Adipocyte (in vitro differentiated cells): Measurements from ENCODE around the gene ACBD6.

Experiments
- DNase-seq: peaks from one replicate; pipeline ENCODE4 v3.0.0-alpha.2; 2015; ENCODE audit warnings: low read depth
- H3K27me3 ChIP-seq: replicated peaks from 2 replicates; pipeline ENCODE4 v1.7.0; 2013; ENCODE audit warnings: mild to moderate bottlenecking, low read length, moderate library complexity; ENCODE audit not compliant: control insufficient read depth, insufficient read depth
- H3K36me3 ChIP-seq: 2 replicates; pipeline ENCODE4 v1.7.0; 2013; ENCODE audit warnings: low read length, mild to moderate bottlenecking, moderate library complexity; ENCODE audit not compliant: control insufficient read depth, insufficient read depth, severe bottlenecking
- H3K4me1 ChIP-seq: 2 replicates; pipeline ENCODE4 v1.7.0; 2013; ENCODE audit warnings: mild to moderate bottlenecking, low read length, moderate library complexity; ENCODE audit not compliant: control insufficient read depth, insufficient read depth
- H3K4me3 ChIP-seq: 2 replicates; pipeline ENCODE4 v1.7.0; 2013; ENCODE audit warnings: mild to moderate bottlenecking, low read length, moderate library complexity
- H3K9ac ChIP-seq: 2 replicates; pipeline ENCODE4 v1.7.0; 2013; ENCODE audit warnings: mild to moderate bottlenecking, low read length, moderate library complexity
- H3K9me3 ChIP-seq: 2 replicates; pipeline ENCODE4 v1.7.0; 2013; ENCODE audit warnings: mild to moderate bottlenecking, low read length, moderate library complexity; ENCODE audit not compliant: control insufficient read depth

The ACBD6 gene

GRCh38 chr1:180524160-180524914, 22.0 kb upstream of the ACBD6 start:
- Histone ChIP-seq H3K27me3 (no peaks in the 10 kb centered on the region), H3K36me3 (no peaks in the 10 kb centered on the region), H3K9ac (no peak overlapping the region), H3K4me3 (no peak overlapping the region), H3K9me3 (no peaks in the 10 kb centered on the region), H3K4me1 (peaks cover 4% of the 10 kb centered on the region)
- no peak for DNase-seq

DNA sequence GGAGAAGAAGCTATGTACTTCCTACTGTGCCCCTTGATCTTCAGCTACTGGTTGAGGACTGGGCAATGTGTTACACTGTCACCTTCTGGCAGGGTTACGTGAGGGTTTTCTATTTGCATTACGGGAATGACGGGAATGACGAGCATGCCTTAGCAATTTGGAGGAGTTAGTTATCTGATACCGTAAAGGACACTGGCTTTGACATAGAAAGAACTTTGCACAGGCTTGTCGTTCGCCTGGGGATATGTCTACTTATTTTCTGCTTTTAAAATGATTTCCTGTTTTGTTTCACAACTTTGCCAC, 19.8 kb upstream of the ACBD6 start:
- DNase-seq = no peak
- Histone ChIP-seq H3K4me1 (no peaks in the 10 kb centered on the region), H3K27me3 (no peaks in the 10 kb centered on the region), H3K36me3 (no peaks in the 10 kb centered on the region), H3K9me3 (no peaks in the 10 kb centered on the region), H3K4me3 (no peak overlapping the region), H3K9ac (no peak overlapping the region)

- Histone ChIP-seq H3K9ac (no peak overlapping the region), H3K27me3 (no peaks in the 10 kb centered on the region), H3K4me1 (peaks cover 3% of the 10 kb centered on the region), H3K36me3 (no peaks in the 10 kb centered on the region), H3K4me3 (no peak overlapping the region), H3K9me3 (no peaks in the 10 kb centered on the region)
- peak; percentile 43 for DNase-seq
Measured at GRCh38 chr1:180521474-180522212, 19.3 kb upstream of the ACBD6 start.

- no peak overlapping the region for H3K9ac ChIP-seq
- H3K27me3 ChIP-seq = no peaks in the 10 kb centered on the region
- peaks cover 11% of the 10 kb centered on the region for H3K4me1 ChIP-seq
- H3K4me3 ChIP-seq = no peak overlapping the region
- no peaks in the 10 kb centered on the region for H3K9me3 ChIP-seq
- no peak for DNase-seq
- H3K36me3 ChIP-seq = no peaks in the 10 kb centered on the region
Measured at GRCh38 chr1:180519846-180520245, 17.5 kb upstream of the ACBD6 start.

DNA sequence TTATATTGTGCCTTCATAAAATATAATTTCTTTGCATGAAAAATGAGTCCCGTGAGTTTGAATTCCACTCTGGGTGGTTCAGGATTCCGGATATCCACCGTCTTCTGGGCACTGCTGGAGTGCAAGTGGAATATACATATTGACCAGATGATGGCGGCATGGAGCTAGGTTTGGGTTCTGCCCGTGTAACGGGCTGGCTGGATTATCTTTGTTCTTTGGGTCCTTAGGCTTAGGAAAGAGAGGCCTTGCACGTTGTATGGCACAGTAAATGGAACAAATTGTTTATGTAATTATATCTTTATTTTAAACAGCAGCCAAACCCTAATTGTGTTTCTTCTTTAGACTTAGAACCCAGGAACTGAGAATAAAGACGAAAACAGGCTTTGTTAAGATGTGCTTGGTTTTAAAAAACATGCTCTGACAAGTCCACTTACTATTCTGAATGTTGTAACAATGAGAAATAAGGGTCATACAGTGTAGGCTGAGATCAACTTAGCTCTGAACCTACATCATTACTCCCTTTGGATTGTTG, 13.5 kb upstream of the ACBD6 start:
- peak; percentile 94 for DNase-seq
- Histone ChIP-seq H3K4me3 (no peak overlapping the region), H3K4me1 (peaks cover 11% of the 10 kb centered on the region), H3K9me3 (no peaks in the 10 kb centered on the region), H3K9ac (peak overlapping the region; percentile 75), H3K27me3 (no peaks in the 10 kb centered on the region), H3K36me3 (no peaks in the 10 kb centered on the region)

DNA sequence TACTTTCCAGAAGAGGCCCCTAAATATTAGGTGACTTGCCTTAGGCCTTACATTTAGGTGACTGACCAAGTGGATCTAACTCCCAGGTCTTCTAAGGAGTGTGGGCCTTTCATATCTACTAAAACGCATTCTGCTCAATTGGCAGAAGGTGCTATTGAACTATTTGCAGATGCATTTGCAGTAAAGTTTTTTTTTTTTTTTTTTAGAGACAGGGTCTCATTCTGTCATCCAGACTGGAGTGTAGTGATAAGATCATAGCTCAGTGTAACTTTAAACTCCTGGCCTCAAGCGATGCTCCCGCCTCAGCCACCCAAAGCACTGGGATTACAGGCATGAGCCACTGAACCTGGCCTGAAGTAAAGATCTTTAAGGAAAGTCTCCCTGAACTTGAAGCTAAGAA, 13.0 kb upstream of the ACBD6 start:
- DNase-seq = no peak
- no peak overlapping the region for H3K4me3 ChIP-seq
- H3K36me3 ChIP-seq = no peaks in the 10 kb centered on the region
- peaks cover 11% of the 10 kb centered on the region for H3K4me1 ChIP-seq
- peak overlapping the region; percentile 75 for H3K9ac ChIP-seq
- no peaks in the 10 kb centered on the region for H3K27me3 ChIP-seq
- H3K9me3 ChIP-seq = no peaks in the 10 kb centered on the region

DNA sequence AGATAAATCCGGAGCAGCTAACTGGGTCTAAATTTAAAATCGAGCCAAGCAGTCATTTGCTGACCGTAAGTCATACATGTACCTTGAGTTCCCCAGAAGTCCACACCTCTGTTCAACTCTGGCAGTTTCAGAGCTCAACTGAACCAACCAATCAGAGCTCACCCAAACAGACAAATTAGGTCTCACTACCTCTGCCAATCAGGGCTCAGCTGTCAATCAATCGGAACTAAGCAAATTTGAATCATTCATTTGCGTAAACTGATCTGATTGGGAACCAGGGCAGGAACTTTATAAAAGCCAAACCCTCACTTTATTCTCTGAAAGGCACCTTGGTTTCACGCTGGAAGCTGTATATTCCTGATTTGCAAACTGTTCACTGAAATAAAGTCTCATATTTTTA, 11.2 kb upstream of the ACBD6 start:
- H3K9me3 ChIP-seq = no peaks in the 10 kb centered on the region
- DNase-seq = no peak
- no peak overlapping the region for H3K9ac ChIP-seq
- peaks cover 11% of the 10 kb centered on the region for H3K4me1 ChIP-seq
- H3K27me3 ChIP-seq = no peaks in the 10 kb centered on the region
- H3K36me3 ChIP-seq = no peaks in the 10 kb centered on the region
- H3K4me3 ChIP-seq = no peak overlapping the region

GRCh38 chr1:180510882-180511281, 8.5 kb upstream of the ACBD6 start:
- DNase-seq = no peak
- no peak overlapping the region for H3K9ac ChIP-seq
- no peak overlapping the region for H3K4me3 ChIP-seq
- H3K4me1 ChIP-seq = peaks cover 5% of the 10 kb centered on the region
- no peaks in the 10 kb centered on the region for H3K27me3 ChIP-seq
- no peaks in the 10 kb centered on the region for H3K9me3 ChIP-seq
- no peaks in the 10 kb centered on the region for H3K36me3 ChIP-seq

- no peaks in the 10 kb centered on the region for H3K36me3 ChIP-seq
- H3K4me3 ChIP-seq = no peak overlapping the region
- H3K27me3 ChIP-seq = no peaks in the 10 kb centered on the region
- H3K4me1 ChIP-seq = peaks cover 6% of the 10 kb centered on the region
- no peak overlapping the region for H3K9ac ChIP-seq
- DNase-seq = no peak
- H3K9me3 ChIP-seq = no peaks in the 10 kb centered on the region
Measured at GRCh38 chr1:180508725-180509097, 6.3 kb upstream of the ACBD6 start.

DNA sequence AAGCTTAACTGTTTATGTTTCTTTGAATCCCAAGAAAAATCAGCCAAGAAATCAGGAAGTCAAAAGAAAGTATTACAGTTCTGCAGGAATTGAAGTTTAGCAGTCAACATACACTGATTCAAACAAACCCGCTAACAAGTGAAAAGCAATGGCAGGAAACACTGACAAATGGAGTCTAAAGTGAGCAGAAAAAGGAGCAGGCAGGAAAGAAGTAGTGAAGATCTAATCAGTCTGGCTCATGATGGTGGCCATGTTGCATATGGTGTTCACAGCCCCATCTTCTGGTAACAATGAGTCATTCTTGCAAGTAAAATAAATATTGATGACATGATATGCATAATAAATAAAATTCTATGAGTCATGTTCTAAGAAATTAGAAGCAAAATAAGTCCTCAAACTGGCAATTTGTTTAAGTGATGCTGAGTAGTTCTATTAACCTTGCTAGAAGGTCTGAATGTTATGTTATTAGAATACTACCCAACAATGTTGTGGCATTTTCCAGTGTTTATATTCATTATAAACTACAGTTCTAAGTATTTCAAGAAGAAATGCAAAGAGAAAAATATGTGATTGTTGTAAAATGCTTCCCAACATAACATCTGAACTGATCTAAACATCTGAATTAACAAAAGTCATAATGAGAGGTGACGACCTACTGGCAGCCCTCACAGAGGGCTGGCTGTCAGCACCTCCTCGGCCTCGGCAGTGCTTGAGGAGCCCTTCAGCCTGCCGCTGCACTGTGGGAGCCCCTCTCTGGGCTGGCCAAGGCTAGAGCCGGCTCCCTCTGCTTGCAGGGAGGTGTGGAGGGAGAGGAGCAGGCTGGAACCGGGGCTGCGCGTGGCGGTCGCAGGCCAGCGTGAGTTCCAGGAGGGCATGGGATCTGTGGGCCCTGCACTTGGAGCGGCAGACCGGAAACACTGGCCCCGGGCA, 5.7 kb upstream of the ACBD6 start:
- Histone ChIP-seq H3K4me1 (peaks cover 12% of the 10 kb centered on the region), H3K36me3 (no peaks in the 10 kb centered on the region), H3K9ac (no peak overlapping the region), H3K9me3 (no peaks in the 10 kb centered on the region), H3K27me3 (no peaks in the 10 kb centered on the region), H3K4me3 (no peak overlapping the region)
- peak; percentile 48 for DNase-seq

GRCh38 chr1:180505732-180506335, 3.5 kb upstream of the ACBD6 start:
- no peaks in the 10 kb centered on the region for H3K36me3 ChIP-seq
- H3K4me3 ChIP-seq = peak overlapping the region; percentile 26
- H3K9ac ChIP-seq = no peak overlapping the region
- DNase-seq = peak; percentile 45
- H3K4me1 ChIP-seq = peaks cover 22% of the 10 kb centered on the region
- H3K27me3 ChIP-seq = no peaks in the 10 kb centered on the region
- no peaks in the 10 kb centered on the region for H3K9me3 ChIP-seq
